NCI-H1694 (cell line): ENCODE data around the gene TGFBI.

Experiments used
- DNase-seq: peaks from one replicate; lab custom pipeline; 2025; lab: John Stamatoyannopoulos, UW

Gene TGFBI

GRCh38 chr5:136028782-136029742 lies at the start of gene TGFBI:
Gene TGFBI, plus strand, starts transcription at chr5:136028988. Its CDS starts 68 bp downstream, at chr5:136029056.
- DNase-seq, result no peak

GRCh38 chr5:135978993-135979392 lies 49.8 kb upstream of the TGFBI start:
- DNase-seq, result no peak

GRCh38 chr5:135979510-135979909 lies 49.3 kb upstream of the TGFBI start:
- no peak for DNase-seq

- DNase-seq, result no peak
These were observed 48.2 kb upstream of the TGFBI start for GRCh38 chr5:135980620-135981019.

- no peak for DNase-seq
These were observed 42.8 kb upstream of the TGFBI start for GRCh38 chr5:135985951-135986350.

- no peak for DNase-seq
These were observed 42.4 kb upstream of the TGFBI start for GRCh38 chr5:135986401-135986800.

GRCh38 chr5:135986891-135987401 lies 41.8 kb upstream of the TGFBI start:
- no peak for DNase-seq

GRCh38 chr5:135988546-135988945 lies 40.2 kb upstream of the TGFBI start:
- DNase-seq, result no peak

GRCh38 chr5:135989686-135990085 lies 39.1 kb upstream of the TGFBI start:
- DNase-seq, result no peak

- DNase-seq, result no peak
These were observed 38.1 kb upstream of the TGFBI start for GRCh38 chr5:135990528-135991255.

GRCh38 chr5:135991429-135991828 lies 37.4 kb upstream of the TGFBI start:
- DNase-seq, result no peak

GRCh38 chr5:135993335-135993879 lies 35.4 kb upstream of the TGFBI start:
- no peak for DNase-seq

- DNase-seq, result no peak
These were observed 34.7 kb upstream of the TGFBI start for GRCh38 chr5:135993880-135994636.

- DNase-seq, result no peak
These were observed 32.8 kb upstream of the TGFBI start for GRCh38 chr5:135995976-135996375.

- DNase-seq, result no peak
These were observed 32.2 kb upstream of the TGFBI start for GRCh38 chr5:135996611-135997010.

- no peak for DNase-seq
These were observed 31.0 kb upstream of the TGFBI start for GRCh38 chr5:135997673-135998335.

GRCh38 chr5:135998889-135999288 lies 29.9 kb upstream of the TGFBI start:
- no peak for DNase-seq

- no peak for DNase-seq
These were observed 29.2 kb upstream of the TGFBI start for GRCh38 chr5:135999406-136000139.

GRCh38 chr5:136000147-136000546 lies 28.6 kb upstream of the TGFBI start:
- no peak for DNase-seq

GRCh38 chr5:136000932-136001331 lies 27.9 kb upstream of the TGFBI start:
- no peak for DNase-seq
